ENCODE measurements around the gene CACNA2D3.
A peak's percentile ranks its signal among the peaks of the same experiment; 100 is the strongest.

Gene CACNA2D3

GRCh38 chr3:54830658-54831057 is 708.3 kb downstream of the CACNA2D3 start:
- DNase-seq, result peak; percentile 49

- DNase-seq, result no peak
Observed at GRCh38 chr3:54831112-54831511, 708.8 kb downstream of the CACNA2D3 start.

GRCh38 chr3:54832876-54833275 is 710.5 kb downstream of the CACNA2D3 start:
- DNase-seq, result no peak

- no peak for DNase-seq
Observed at GRCh38 chr3:54835701-54836100, 713.3 kb downstream of the CACNA2D3 start.

- DNase-seq, result no peak
Observed at GRCh38 chr3:54836871-54837270, 714.5 kb downstream of the CACNA2D3 start.

GRCh38 chr3:54837964-54838363 is 715.6 kb downstream of the CACNA2D3 start:
- no peak for DNase-seq

- DNase-seq, result no peak
Observed at GRCh38 chr3:54841471-54841870, 719.1 kb downstream of the CACNA2D3 start.

GRCh38 chr3:54843352-54843751 is 721.0 kb downstream of the CACNA2D3 start:
- DNase-seq, result no peak

GRCh38 chr3:54844211-54844610 is 721.9 kb downstream of the CACNA2D3 start:
- no peak for DNase-seq

- no peak for DNase-seq
Observed at GRCh38 chr3:54845011-54845410, 722.7 kb downstream of the CACNA2D3 start.

- no peak for DNase-seq
Observed at GRCh38 chr3:54845551-54845950, 723.2 kb downstream of the CACNA2D3 start.

GRCh38 chr3:54846119-54846518 is 723.8 kb downstream of the CACNA2D3 start:
- no peak for DNase-seq

- DNase-seq, result no peak
Observed at GRCh38 chr3:54847361-54847760, 725.0 kb downstream of the CACNA2D3 start.

GRCh38 chr3:54849360-54849759 is 727.0 kb downstream of the CACNA2D3 start:
- no peak for DNase-seq

GRCh38 chr3:54850484-54851018 is 728.2 kb downstream of the CACNA2D3 start:
- DNase-seq, result no peak

- peak; percentile 61 for DNase-seq
Observed at GRCh38 chr3:54853573-54854404, 731.4 kb downstream of the CACNA2D3 start.

GRCh38 chr3:54856271-54856670 is 733.9 kb downstream of the CACNA2D3 start:
- DNase-seq, result no peak

- DNase-seq, result no peak
Observed at GRCh38 chr3:54857343-54857742, 735.0 kb downstream of the CACNA2D3 start.

GRCh38 chr3:54858093-54858785 is 735.9 kb downstream of the CACNA2D3 start:
- no peak for DNase-seq

GRCh38 chr3:54859184-54859583 is 736.8 kb downstream of the CACNA2D3 start:
- no peak for DNase-seq

- no peak for DNase-seq
Observed at GRCh38 chr3:54861248-54862067, 739.1 kb downstream of the CACNA2D3 start.

GRCh38 chr3:54862526-54862925 is 740.2 kb downstream of the CACNA2D3 start:
- no peak for DNase-seq

GRCh38 chr3:54863366-54863765 is 741.0 kb downstream of the CACNA2D3 start:
- DNase-seq, result no peak

Measured in RPMI8226 (cell line).